Ovary (tissue), 3 donors: ENCODE data around the gene DNAJB1.

ENCODE experiments used
- CTCF ChIP-seq, 3 donors: fragments of 450-650 bp in 2 of 3; fragments of 200-600 bp in 1 of 3; IDR thresholded peaks; one replicate each; pipeline versions ENCODE4 v1.5.1 to v1.8.0; 2016 to 2022; ENCODE audit warnings: antibody characterized with exemption in 3 of 3, mild to moderate bottlenecking in 1 of 3
- EP300 ChIP-seq: sonication (generic); formaldehyde crosslinking; IDR thresholded peaks from one replicate; pipeline ENCODE4 v1.6.1; 2017; ENCODE audit warnings: antibody characterized with exemption
- donor health status: DM: no; HTN: no; CAD: no.

- TF ChIP-seq CTCF (IDR thresholded peaks at IDR 0.05) (no peak), EP300 (no peak)
Observed at GRCh38 chr19:14512406-14512961, 5.7 kb downstream of the DNAJB1 start.
